Activated CD8-positive, alpha-beta memory T cell treated with anti-CD3 and anti-CD28 coated beads, Interleukin-2, amount 50 U/mL, for 48 hours (primary cell): ENCODE data around the gene FIGNL1.
A peak's percentile ranks its signal among the peaks of the same experiment; 100 is the strongest.

Source experiments
- DNase-seq: peaks from one replicate; pipeline ENCODE4 v3.0.0-alpha.2; 2020

Gene FIGNL1

GRCh38 chr7:50449881-50450589 is at the start of gene FIGNL1:
TSS of gene FIGNL1 (minus strand) at chr7:50450350. CDS start at chr7:50447287, 3,063 bp downstream.
- peak; percentile 92 for DNase-seq

GRCh38 chr7:50499092-50499491 is 48.9 kb upstream of the FIGNL1 start:
- no peak for DNase-seq

GRCh38 chr7:50497968-50498367 is 47.8 kb upstream of the FIGNL1 start:
- no peak for DNase-seq

- DNase-seq: no peak
Observed at GRCh38 chr7:50497068-50497642, 47.0 kb upstream of the FIGNL1 start.

- DNase-seq: no peak
Observed at GRCh38 chr7:50496569-50496968, 46.4 kb upstream of the FIGNL1 start.

- no peak for DNase-seq
Observed at GRCh38 chr7:50495746-50496145, 45.6 kb upstream of the FIGNL1 start.

- no peak for DNase-seq
Observed at GRCh38 chr7:50492770-50493519, 42.8 kb upstream of the FIGNL1 start.

- DNase-seq: no peak
Observed at GRCh38 chr7:50491943-50492342, 41.8 kb upstream of the FIGNL1 start.

- no peak for DNase-seq
Observed at GRCh38 chr7:50491209-50491608, 41.1 kb upstream of the FIGNL1 start.

GRCh38 chr7:50488379-50488778 is 38.2 kb upstream of the FIGNL1 start:
- no peak for DNase-seq

GRCh38 chr7:50486512-50486911 is 36.4 kb upstream of the FIGNL1 start:
- DNase-seq: no peak

- DNase-seq: no peak
Observed at GRCh38 chr7:50481867-50482266, 31.7 kb upstream of the FIGNL1 start.

GRCh38 chr7:50480797-50481196 is 30.6 kb upstream of the FIGNL1 start:
- DNase-seq: no peak

GRCh38 chr7:50479743-50480517 is 29.8 kb upstream of the FIGNL1 start:
- no peak for DNase-seq

- DNase-seq: no peak
Observed at GRCh38 chr7:50477640-50478039, 27.5 kb upstream of the FIGNL1 start.

GRCh38 chr7:50476953-50477625 is 26.9 kb upstream of the FIGNL1 start:
- DNase-seq: no peak

- DNase-seq: no peak
Observed at GRCh38 chr7:50475340-50475739, 25.2 kb upstream of the FIGNL1 start.

GRCh38 chr7:50474382-50475160 is 24.4 kb upstream of the FIGNL1 start:
- DNase-seq: no peak

- DNase-seq: no peak
Observed at GRCh38 chr7:50473531-50473930, 23.4 kb upstream of the FIGNL1 start.

- no peak for DNase-seq
Observed at GRCh38 chr7:50472427-50472826, 22.3 kb upstream of the FIGNL1 start.

GRCh38 chr7:50471970-50472369 is 21.8 kb upstream of the FIGNL1 start:
- DNase-seq: no peak
